HCT116 (cell line): ENCODE results near the gene HS6ST1. TPM values are rescaled to one million over a fixed set of nuclear protein-coding genes. Genes with fewer than 3 reads are reported as not detected.

Source experiments
- ATAC-seq: fragments of 200-7000 bp; cut with Tn5 transposase; 2 replicates; pipeline ENCODE4 v1.9.1; 2020; ENCODE audit warnings: mild to moderate bottlenecking, moderate library complexity
- BruUV-seq: library from RNA; stranded (reverse); fragments of 400-500 nt; replicated peaks from 2 replicates; lab custom pipeline; 2021; lab: Mats Ljungman, UMichigan
- CTCF ChIA-PET: fragments of 300-600 bp; sonication (Branson Sonifier 250); formaldehyde crosslinking; loops from one replicate; lab custom pipeline; 2021; ENCODE audit warnings: antibody characterized with exemption; lab: Charles Lee
- POLR2A ChIA-PET: fragments of 300-600, 350-600 bp; sonication (Branson Sonifier 250); formaldehyde crosslinking; loops from one replicate; lab custom pipeline; 2021; ENCODE audit warnings: antibody characterized with exemption; lab: Charles Lee
- RAD21 ChIA-PET, 2 experiments: fragments of 300-600 bp; sonication (Branson Sonifier 250); formaldehyde crosslinking; loops; one replicate each; lab custom pipeline; 2023; ENCODE audit warnings: low total read pairs in 2 of 2; ENCODE audit not compliant: uncharacterized antibody in 2 of 2, unreplicated experiment in 2 of 2, low non-redundant PET in 1 of 2; lab: Charles Lee
- DNase-seq: peaks from one replicate; pipeline ENCODE4 v3.0.0-alpha.2; 2010; ENCODE audit warnings: low read depth, low spot score
- H2AFZ ChIP-seq: fragments of 200-600 bp; shearing (Covaris generic), sonication (generic); 2 replicates; pipeline ENCODE4 v1.6.1; 2017; ENCODE audit warnings: low read depth, mixed run types, mixed read lengths, antibody characterized with exemption, low read length; ENCODE audit not compliant: poor library complexity, severe bottlenecking
- H3K27ac ChIP-seq: 2 replicates; pipeline ENCODE4 v1.5.1; 2012; ENCODE audit warnings: low read depth, low read length
- H3K27me3 ChIP-seq: fragments of 200-600 bp; sonication (generic); 2 replicates; pipeline ENCODE4 v1.6.1; 2016; ENCODE audit warnings: mixed run types, low read length, mixed read lengths; ENCODE audit not compliant: insufficient read depth
- H3K36me3 ChIP-seq, 2 experiments: fragments of 200-500 bp in 1 of 2; fragments of 200-600 bp in 1 of 2; sonication (Bioruptor generic) in 1 of 2; sonication (generic) in 1 of 2; 2 replicates each; pipeline versions ENCODE4 v1.5.1 to v1.6.1; 2014 to 2016; ENCODE audit warnings: low read length in 2 of 2, inconsistent platforms in 1 of 2, mixed read lengths in 1 of 2, mixed run types in 1 of 2; ENCODE audit not compliant: insufficient read depth in 2 of 2, control insufficient read depth in 1 of 2
- H3K4me1 ChIP-seq, 2 experiments: fragments of 200-600 bp in 1 of 2; sonication (generic) in 1 of 2; 2 replicates each; pipeline versions ENCODE4 v1.5.1 to v1.6.1; 2012 to 2017; ENCODE audit warnings: low read length in 2 of 2, inconsistent platforms in 1 of 2, mild to moderate bottlenecking in 1 of 2, mixed read lengths in 1 of 2, mixed run types in 1 of 2, moderate library complexity in 1 of 2; ENCODE audit not compliant: insufficient read depth in 2 of 2, control insufficient read depth in 1 of 2
- H3K4me2 ChIP-seq: fragments of 200-600 bp; sonication (generic); 2 replicates; pipeline ENCODE4 v1.6.1; 2017; ENCODE audit warnings: mixed run types, low read length, mixed read lengths
- H3K4me3 ChIP-seq, 2 experiments: fragments of 200-600 bp in 1 of 2; sonication (generic) in 1 of 2; replicated peaks in 1 of 2; 2 replicates each; pipeline ENCODE4 v1.5.1; 2011 to 2016; ENCODE audit warnings: low read length in 2 of 2, control low read depth in 1 of 2, low read depth in 1 of 2, mild to moderate bottlenecking in 1 of 2, mixed read lengths in 1 of 2, mixed run types in 1 of 2
- H3K79me2 ChIP-seq: fragments of 200-600 bp; sonication (generic); 2 replicates; pipeline ENCODE4 v1.6.1; 2017; ENCODE audit warnings: mild to moderate bottlenecking, mixed run types, low read length, moderate library complexity, mixed read lengths; ENCODE audit not compliant: insufficient read depth
- H3K9ac ChIP-seq: fragments of 200-600 bp; sonication (generic); 2 replicates; pipeline ENCODE4 v1.6.1; 2016; ENCODE audit warnings: low read length, mixed read lengths
- H3K9me2 ChIP-seq: fragments of 200-600 bp; sonication (generic), shearing (Covaris generic); 2 replicates; pipeline ENCODE4 v1.6.1; 2017; ENCODE audit warnings: mixed run types, mild to moderate bottlenecking, moderate library complexity; ENCODE audit not compliant: insufficient read depth
- H3K9me3 ChIP-seq, 2 experiments: fragments of 200-500 bp in 1 of 2; fragments of 200-600 bp in 1 of 2; sonication (Bioruptor generic) in 1 of 2; sonication (generic) in 1 of 2; 2 replicates each; pipeline ENCODE4 v1.6.1; 2014 to 2017; ENCODE audit warnings: low read length in 2 of 2, mixed read lengths in 2 of 2, inconsistent platforms in 1 of 2, low read depth in 1 of 2, mild to moderate bottlenecking in 1 of 2, mixed run types in 1 of 2, moderate library complexity in 1 of 2; ENCODE audit not compliant: control insufficient read depth in 1 of 2, insufficient read depth in 1 of 2
- H4K20me1 ChIP-seq: fragments of 200-600 bp; sonication (generic), shearing (Covaris generic); 2 replicates; pipeline ENCODE4 v1.6.1; 2017; ENCODE audit warnings: mixed run types, mild to moderate bottlenecking, moderate library complexity; ENCODE audit not compliant: insufficient read depth
- CBX3 ChIP-seq: IDR thresholded peaks from 2 replicates; pipeline ENCODE4 v1.6.1; 2012; ENCODE audit warnings: low read depth
- CTCF ChIP-seq, 3 experiments: fragments of 200-600 bp in 1 of 3; sonication (generic) in 1 of 3; IDR thresholded peaks in 2 of 3; conservative IDR thresholded peaks in 1 of 3; 2 replicates each; pipeline ENCODE4 v1.5.1; 2012 to 2017; ENCODE audit warnings: low read depth in 2 of 3, low read length in 2 of 3, antibody characterized with exemption in 1 of 3, borderline replicate concordance in 1 of 3, control low read depth in 1 of 3, mild to moderate bottlenecking in 1 of 3, mixed read lengths in 1 of 3, mixed run types in 1 of 3, moderate library complexity in 1 of 3; ENCODE audit not compliant: insufficient read depth in 1 of 3
- EGR1 ChIP-seq: IDR thresholded peaks from 2 replicates; pipeline ENCODE4 v1.6.1; 2012; ENCODE audit warnings: low read depth
- ELF1 ChIP-seq: IDR thresholded peaks from 2 replicates; pipeline ENCODE4 v1.6.1; 2012; ENCODE audit warnings: low read depth, borderline replicate concordance
- EZH2 ChIP-seq: fragments of 200-600 bp; sonication (generic); IDR thresholded peaks from 2 replicates; pipeline ENCODE4 v1.6.1; 2017; ENCODE audit warnings: antibody characterized with exemption, mixed run types
- EZH2phosphoT487 ChIP-seq: fragments of 200-600 bp; IDR thresholded peaks from 2 replicates; pipeline ENCODE4 v1.6.1; 2018; ENCODE audit warnings: antibody characterized with exemption, borderline replicate concordance
- JUND ChIP-seq: IDR thresholded peaks from 2 replicates; pipeline ENCODE4 v1.6.1; 2012
- MAX ChIP-seq: IDR thresholded peaks from 2 replicates; pipeline ENCODE4 v1.6.1; 2012
- POLR2AphosphoS5 ChIP-seq: IDR thresholded peaks from 2 replicates; pipeline ENCODE4 v1.6.1; 2011; ENCODE audit warnings: mild to moderate bottlenecking, low read depth, low read length, moderate library complexity
- RAD21 ChIP-seq: IDR thresholded peaks from 2 replicates; pipeline ENCODE4 v1.6.1; 2012; ENCODE audit warnings: low read depth, mild to moderate bottlenecking
- REST ChIP-seq: IDR thresholded peaks from 2 replicates; pipeline ENCODE4 v1.6.1; 2012; ENCODE audit warnings: low read depth
- SIN3A ChIP-seq: IDR thresholded peaks from 2 replicates; pipeline ENCODE4 v1.6.1; 2012; ENCODE audit warnings: low read depth
- SP1 ChIP-seq: IDR thresholded peaks from 2 replicates; pipeline ENCODE4 v1.6.1; 2012; ENCODE audit warnings: low read depth
- SRF ChIP-seq: IDR thresholded peaks from 2 replicates; pipeline ENCODE4 v1.6.1; 2012; ENCODE audit warnings: low read depth
- TCF7L2 ChIP-seq: IDR thresholded peaks from 2 replicates; pipeline ENCODE4 v1.7.0; 2011; ENCODE audit warnings: borderline replicate concordance, inconsistent platforms; ENCODE audit not compliant: insufficient read depth, insufficient read length; ENCODE audit errors: extremely low read depth
- YY1 ChIP-seq: IDR thresholded peaks from 2 replicates; pipeline ENCODE4 v1.6.1; 2011; ENCODE audit warnings: low read length, low read depth, moderate library complexity, mild to moderate bottlenecking; ENCODE audit not compliant: insufficient replicate concordance; ENCODE audit errors: extremely low read depth
- ZBTB33 ChIP-seq: IDR thresholded peaks from 2 replicates; pipeline ENCODE4 v1.6.1; 2011; ENCODE audit warnings: mild to moderate bottlenecking, low read length, moderate library complexity; ENCODE audit not compliant: insufficient replicate concordance; ENCODE audit errors: extremely low read depth
- ZFX ChIP-seq: fragments of 450-650 bp; IDR thresholded peaks from 2 replicates; pipeline ENCODE4 v1.6.1; 2017
- intact Hi-C: fragments of 100-400 bp; cut with micrococcal nuclease; formaldehyde crosslinking; loops from 2 replicates; pipeline ENCODE4 v1.10.0; 2022
- total RNA-seq: library from RNA; stranded (reverse); gene quantifications from one replicate; pipeline ENCODE4 v1.2.1, GENCODE V29; 2021; ENCODE audit not compliant: unreplicated experiment

Gene HS6ST1
- total RNA-seq, 1 experiment from 2014 or later = 35.0 TPM

GRCh38 chr2:128259585-128259984 is 59.1 kb downstream of the HS6ST1 start:
- DNase-seq (no peak), ATAC-seq (no peak)
- H3K36me3 ChIP-seq = no peaks in the 10 kb centered on the region
- no peak overlapping the region for H2AFZ ChIP-seq
- TF ChIP-seq REST = no peak
- no peak for TF ChIP-seq CBX3
- TF ChIP-seq SIN3A = no peak
- TF ChIP-seq SRF = no peak
- no peak for TF ChIP-seq TCF7L2
- TF ChIP-seq ELF1 = no peak
- TF ChIP-seq EGR1 = no peak
- TF ChIP-seq EZH2 = no peak
- TF ChIP-seq SP1 = no peak
- TF ChIP-seq JUND = no peak
- TF ChIP-seq MAX = no peak
- TF ChIP-seq ZBTB33 = no peak
- TF ChIP-seq EZH2phosphoT487 = no peak
- TF ChIP-seq YY1 = no peak
- TF ChIP-seq CTCF (IDR thresholded peaks at IDR 0.05 in 2 of 3, conservative IDR thresholded peaks at IDR 0.05 in 1 of 3; ENCODE audit: borderline replicate concordance in 1 of 3, insufficient read depth in 1 of 3, low read depth in 2 of 3, low read length in 2 of 3) = no peak
- TF ChIP-seq POLR2AphosphoS5 = no peak
- no peak for TF ChIP-seq ZFX
- TF ChIP-seq RAD21 = no peak
- RAD21 ChIA-PET = no interaction called here
- H3K79me2 ChIP-seq = no peaks in the 10 kb centered on the region
- intact Hi-C loops = no loop called here
- H3K9ac ChIP-seq = no peak overlapping the region
- CTCF ChIA-PET = no interaction called here
- H4K20me1 ChIP-seq = no peaks in the 10 kb centered on the region
- H3K4me2 ChIP-seq = no peak overlapping the region
- no peaks in the 10 kb centered on the region for H3K27me3 ChIP-seq
- POLR2A ChIA-PET = no interaction called here
- H3K27ac ChIP-seq = no peak overlapping the region
- H3K4me3 ChIP-seq = no peak overlapping the region
- BruUV-seq = no TSS peak
- no peaks in the 10 kb centered on the region for H3K9me3 ChIP-seq
- H3K9me2 ChIP-seq = no peaks in the 10 kb centered on the region
- peaks cover 0 to 12% of the 10 kb centered on the region in 2 experiments; a peak in 1 of 4 replicates for H3K4me1 ChIP-seq
